ENCODE data around the gene DLEC1.

DNA sequence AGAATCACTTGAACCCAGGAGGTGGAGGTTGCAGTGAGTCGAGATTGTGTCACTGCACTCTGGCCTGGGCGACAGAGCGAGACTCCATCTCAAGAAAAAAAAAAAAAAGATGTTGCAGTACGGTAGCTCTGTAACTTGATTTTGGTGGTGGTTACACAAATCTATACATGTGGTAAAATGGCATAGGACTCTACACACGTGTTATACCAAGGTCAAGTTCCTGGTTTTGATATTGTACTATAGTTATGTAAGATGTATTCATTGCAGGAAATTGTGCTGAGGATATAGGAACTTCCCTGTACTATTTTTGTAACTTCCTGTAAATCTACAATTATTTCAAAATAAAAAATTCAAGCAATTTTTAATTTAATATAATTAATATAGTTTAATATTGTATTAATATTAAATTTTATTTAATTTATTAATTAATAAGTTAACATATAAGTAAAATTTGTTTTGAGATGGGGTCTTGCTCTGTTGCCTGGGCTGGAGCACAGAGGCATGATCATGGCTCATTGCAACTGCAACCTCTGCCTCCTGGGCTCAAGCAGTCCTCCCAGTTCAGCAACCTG is 109.4 kb downstream of the DLEC1 start:
- TF ChIP-seq POLR2A (IDR thresholded peaks at IDR 0.05; ENCODE audit: low read depth, low read length): no peak
- TF ChIP-seq POLR2AphosphoS5 (IDR thresholded peaks at IDR 0.05; ENCODE audit: low read depth, low read length): no peak

Data from GM12892 (cell line).